Liver (tissue), 9 donors: ENCODE measurements around the gene DST. TPM values are rescaled to one million over a fixed set of nuclear protein-coding genes. Genes with fewer than 3 reads are reported as not detected.

Experiments used
- DNase-seq: peaks from one replicate; pipeline ENCODE4 v3.0.0-alpha.2; 2017; ENCODE audit warnings: low spot score
- H3K27ac ChIP-seq, 2 donors: one replicate each; pipeline ENCODE4 v1.7.0; 2013; ENCODE audit warnings: inconsistent platforms in 2 of 2, low read length in 2 of 2, control low read depth in 1 of 2, low read depth in 1 of 2, mild to moderate bottlenecking in 1 of 2
- H3K27me3 ChIP-seq, 4 donors: one replicate each; pipeline versions ENCODE4 v1.6.1 to v1.7.0; 2013; ENCODE audit warnings: low read length in 3 of 4, inconsistent platforms in 1 of 4, mild to moderate bottlenecking in 1 of 4, moderate library complexity in 1 of 4; ENCODE audit not compliant: control insufficient read depth in 4 of 4, insufficient read depth in 4 of 4
- H3K36me3 ChIP-seq, 4 donors: one replicate each; pipeline versions ENCODE4 v1.6.1 to v1.7.0; 2013; ENCODE audit warnings: low read length in 3 of 4, mild to moderate bottlenecking in 3 of 4, low read depth in 1 of 4, moderate library complexity in 1 of 4; ENCODE audit not compliant: control insufficient read depth in 4 of 4, insufficient read depth in 3 of 4
- H3K4me1 ChIP-seq, 4 donors: one replicate each; pipeline versions ENCODE4 v1.6.1 to v1.7.0; 2013; ENCODE audit warnings: low read length in 3 of 4, mild to moderate bottlenecking in 3 of 4, moderate library complexity in 1 of 4; ENCODE audit not compliant: control insufficient read depth in 4 of 4, insufficient read depth in 4 of 4
- H3K4me3 ChIP-seq, 3 donors: one replicate each; pipeline versions ENCODE4 v1.6.1 to v1.7.0; 2013; ENCODE audit warnings: low read length in 3 of 3, control low read depth in 1 of 3, low read depth in 1 of 3, mild to moderate bottlenecking in 1 of 3
- H3K9ac ChIP-seq, 2 donors: one replicate each; pipeline ENCODE4 v1.7.0; 2013; ENCODE audit warnings: low read length in 2 of 2, mild to moderate bottlenecking in 2 of 2, moderate library complexity in 2 of 2, control low read depth in 1 of 2, low read depth in 1 of 2
- H3K9me3 ChIP-seq, 4 donors: one replicate each; pipeline versions ENCODE4 v1.6.1 to v1.7.0; 2013; ENCODE audit warnings: low read length in 3 of 4; ENCODE audit not compliant: control insufficient read depth in 4 of 4
- EGR1 ChIP-seq, 2 donors: IDR thresholded peaks; 2 replicates each; pipeline ENCODE4 v1.6.1; 2016 to 2018; ENCODE audit warnings: antibody characterized with exemption in 2 of 2, low read depth in 2 of 2
- FOXA1 ChIP-seq: IDR thresholded peaks from 2 replicates; pipeline ENCODE4 v1.6.1; 2016; ENCODE audit warnings: antibody characterized with exemption
- FOXA2 ChIP-seq: IDR thresholded peaks from 2 replicates; pipeline ENCODE4 v1.6.1; 2016; ENCODE audit warnings: antibody characterized with exemption
- GABPA ChIP-seq, 2 donors: IDR thresholded peaks in 1 of 2; conservative IDR thresholded peaks in 1 of 2; 2 replicates each; pipeline ENCODE4 v1.6.1; 2016; ENCODE audit warnings: antibody characterized with exemption in 2 of 2, mild to moderate bottlenecking in 1 of 2, moderate library complexity in 1 of 2
- HNF4A ChIP-seq, 2 donors: conservative IDR thresholded peaks; 2 replicates each; pipeline ENCODE4 v1.6.1; 2016; ENCODE audit warnings: antibody characterized with exemption in 2 of 2, mild to moderate bottlenecking in 2 of 2
- JUND ChIP-seq, 2 donors: IDR thresholded peaks; 2 replicates each; pipeline ENCODE4 v1.6.1; 2016; ENCODE audit warnings: antibody characterized with exemption in 2 of 2
- NR2F2 ChIP-seq: IDR thresholded peaks from 2 replicates; pipeline ENCODE4 v1.6.1; 2016; ENCODE audit warnings: antibody characterized with exemption
- RAD21 ChIP-seq, 2 donors: IDR thresholded peaks; 2 replicates each; pipeline ENCODE4 v1.6.1; 2016; ENCODE audit warnings: antibody characterized with exemption in 2 of 2, mild to moderate bottlenecking in 2 of 2
- RXRA ChIP-seq, 2 donors: IDR thresholded peaks; 2 replicates each; pipeline ENCODE4 v1.6.1; 2017 to 2018; ENCODE audit warnings: antibody characterized with exemption in 2 of 2, mild to moderate bottlenecking in 1 of 2
- TAF1 ChIP-seq: conservative IDR thresholded peaks from 2 replicates; pipeline ENCODE4 v1.6.1; 2016; ENCODE audit warnings: antibody characterized with exemption, mild to moderate bottlenecking
- YY1 ChIP-seq: IDR thresholded peaks from 2 replicates; pipeline ENCODE4 v1.6.1; 2016; ENCODE audit warnings: antibody characterized with exemption, mild to moderate bottlenecking
- WGBS: extraction: QIAGEN DNeasy Blood & Tissue Kit; methylation state at CpG from one replicate; pipeline ENCODE4 v1.1.7; 2013; 5-methylcytosine and 5-hydroxymethylcytosine counted together
- polyA plus RNA-seq, 2 donors: library from polyadenylated mRNA; stranded (reverse) in 1 of 2; unstranded in 1 of 2; fragments of 200-250 nt in 1 of 2; fragments of >200 nt in 1 of 2; fragmentation: Nextera tagmentation in 1 of 2; extraction: Ambion mirVana in 1 of 2; gene quantifications; one replicate each; pipeline versions ENCODE4 v1.2.1 to v1.2.3, GENCODE V29; 2013 to 2015
- total RNA-seq, 2 donors: library from RNA; depleted of rRNA; stranded (reverse); fragments of >200 nt; gene quantifications; one replicate each; pipeline ENCODE4 v1.2.3, GENCODE V29; 2014
- TF ChIP-seq, protein P1 (sequence below): IDR thresholded peaks from 2 replicates; pipeline ENCODE4 v1.6.1; 2016; ENCODE audit warnings: antibody characterized with exemption
- TF ChIP-seq, protein P2 (sequence below): IDR thresholded peaks from 2 replicates; pipeline ENCODE4 v1.6.1; 2016; ENCODE audit warnings: antibody characterized with exemption, mild to moderate bottlenecking
- TF ChIP-seq, protein P3 (sequence below): IDR thresholded peaks from 2 replicates; pipeline ENCODE4 v1.6.1; 2016; ENCODE audit warnings: antibody characterized with exemption
- TF ChIP-seq, protein P4 (sequence below): fragments of 150-350 bp; IDR thresholded peaks from 2 replicates; pipeline ENCODE4 v1.5.1; 2017; ENCODE audit warnings: improper control_type of control experiment, low read depth, low read length; ENCODE audit not compliant: missing input control
- TF ChIP-seq, protein P5 (sequence below): IDR thresholded peaks from 2 replicates; pipeline ENCODE4 v1.6.1; 2016; ENCODE audit warnings: antibody characterized with exemption
- donor health status: healthy.
- donor health status: healthy.
- donor health status: healthy.
- donor health status: healthy.
- donor health status: healthy.

Gene DST
- total and polyA plus RNA-seq, 4 donors, result 30.5 to 234 (median 86.7) TPM

DNA sequence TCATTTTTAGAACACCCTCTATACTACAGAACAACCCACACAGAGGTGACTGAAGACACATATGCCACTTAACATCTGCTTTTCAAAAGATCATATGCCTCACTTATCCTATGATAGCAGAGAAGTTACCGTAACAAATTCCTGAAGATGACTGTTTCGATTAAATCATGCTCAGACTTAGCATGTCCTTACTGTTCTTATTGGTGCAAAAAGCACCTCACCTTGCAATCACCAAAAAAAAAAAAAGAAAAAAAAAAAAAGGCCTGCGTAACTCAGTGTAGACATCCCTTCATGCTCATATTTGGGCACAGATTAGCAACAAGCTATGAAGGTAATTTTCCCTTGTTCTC, 17.7 kb upstream of the DST start:
- DNase-seq, result no peak
- Histone ChIP-seq H3K4me1 (peaks cover 0 to 15% (median 11%) of the 10 kb centered on the region in 4 donors), H3K9me3 (no peaks in the 10 kb centered on the region), H3K9ac (no peak overlapping the region), H3K27me3 (no peaks in the 10 kb centered on the region), H3K27ac (no peak overlapping the region), H3K4me3 (no peak overlapping the region), H3K36me3 (peaks cover 0 to 12% (median 2%) of the 10 kb centered on the region in 4 donors)
- TF ChIP-seq, protein P1, sequence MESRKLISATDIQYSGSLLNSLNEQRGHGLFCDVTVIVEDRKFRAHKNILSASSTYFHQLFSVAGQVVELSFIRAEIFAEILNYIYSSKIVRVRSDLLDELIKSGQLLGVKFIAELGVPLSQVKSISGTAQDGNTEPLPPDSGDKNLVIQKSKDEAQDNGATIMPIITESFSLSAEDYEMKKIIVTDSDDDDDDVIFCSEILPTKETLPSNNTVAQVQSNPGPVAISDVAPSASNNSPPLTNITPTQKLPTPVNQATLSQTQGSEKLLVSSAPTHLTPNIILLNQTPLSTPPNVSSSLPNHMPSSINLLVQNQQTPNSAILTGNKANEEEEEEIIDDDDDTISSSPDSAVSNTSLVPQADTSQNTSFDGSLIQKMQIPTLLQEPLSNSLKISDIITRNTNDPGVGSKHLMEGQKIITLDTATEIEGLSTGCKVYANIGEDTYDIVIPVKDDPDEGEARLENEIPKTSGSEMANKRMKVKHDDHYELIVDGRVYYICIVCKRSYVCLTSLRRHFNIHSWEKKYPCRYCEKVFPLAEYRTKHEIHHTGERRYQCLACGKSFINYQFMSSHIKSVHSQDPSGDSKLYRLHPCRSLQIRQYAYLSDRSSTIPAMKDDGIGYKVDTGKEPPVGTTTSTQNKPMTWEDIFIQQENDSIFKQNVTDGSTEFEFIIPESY, result no peak
- TF ChIP-seq, protein P2, sequence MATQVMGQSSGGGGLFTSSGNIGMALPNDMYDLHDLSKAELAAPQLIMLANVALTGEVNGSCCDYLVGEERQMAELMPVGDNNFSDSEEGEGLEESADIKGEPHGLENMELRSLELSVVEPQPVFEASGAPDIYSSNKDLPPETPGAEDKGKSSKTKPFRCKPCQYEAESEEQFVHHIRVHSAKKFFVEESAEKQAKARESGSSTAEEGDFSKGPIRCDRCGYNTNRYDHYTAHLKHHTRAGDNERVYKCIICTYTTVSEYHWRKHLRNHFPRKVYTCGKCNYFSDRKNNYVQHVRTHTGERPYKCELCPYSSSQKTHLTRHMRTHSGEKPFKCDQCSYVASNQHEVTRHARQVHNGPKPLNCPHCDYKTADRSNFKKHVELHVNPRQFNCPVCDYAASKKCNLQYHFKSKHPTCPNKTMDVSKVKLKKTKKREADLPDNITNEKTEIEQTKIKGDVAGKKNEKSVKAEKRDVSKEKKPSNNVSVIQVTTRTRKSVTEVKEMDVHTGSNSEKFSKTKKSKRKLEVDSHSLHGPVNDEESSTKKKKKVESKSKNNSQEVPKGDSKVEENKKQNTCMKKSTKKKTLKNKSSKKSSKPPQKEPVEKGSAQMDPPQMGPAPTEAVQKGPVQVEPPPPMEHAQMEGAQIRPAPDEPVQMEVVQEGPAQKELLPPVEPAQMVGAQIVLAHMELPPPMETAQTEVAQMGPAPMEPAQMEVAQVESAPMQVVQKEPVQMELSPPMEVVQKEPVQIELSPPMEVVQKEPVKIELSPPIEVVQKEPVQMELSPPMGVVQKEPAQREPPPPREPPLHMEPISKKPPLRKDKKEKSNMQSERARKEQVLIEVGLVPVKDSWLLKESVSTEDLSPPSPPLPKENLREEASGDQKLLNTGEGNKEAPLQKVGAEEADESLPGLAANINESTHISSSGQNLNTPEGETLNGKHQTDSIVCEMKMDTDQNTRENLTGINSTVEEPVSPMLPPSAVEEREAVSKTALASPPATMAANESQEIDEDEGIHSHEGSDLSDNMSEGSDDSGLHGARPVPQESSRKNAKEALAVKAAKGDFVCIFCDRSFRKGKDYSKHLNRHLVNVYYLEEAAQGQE, result no peak
- TF ChIP-seq GABPA (IDR thresholded peaks at IDR 0.05 in 1 of 2, conservative IDR thresholded peaks at IDR 0.05 in 1 of 2), result no peak
- TF ChIP-seq JUND (IDR thresholded peaks at IDR 0.05), result no peak
- no peak for TF ChIP-seq FOXA2
- TF ChIP-seq, protein P3, sequence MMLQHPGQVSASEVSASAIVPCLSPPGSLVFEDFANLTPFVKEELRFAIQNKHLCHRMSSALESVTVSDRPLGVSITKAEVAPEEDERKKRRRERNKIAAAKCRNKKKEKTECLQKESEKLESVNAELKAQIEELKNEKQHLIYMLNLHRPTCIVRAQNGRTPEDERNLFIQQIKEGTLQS, result no peak
- TF ChIP-seq HNF4A (conservative IDR thresholded peaks at IDR 0.05), result no peak
- TF ChIP-seq NR2F2, result no peak
- TF ChIP-seq FOXA1, result no peak
- TF ChIP-seq, protein P4, sequence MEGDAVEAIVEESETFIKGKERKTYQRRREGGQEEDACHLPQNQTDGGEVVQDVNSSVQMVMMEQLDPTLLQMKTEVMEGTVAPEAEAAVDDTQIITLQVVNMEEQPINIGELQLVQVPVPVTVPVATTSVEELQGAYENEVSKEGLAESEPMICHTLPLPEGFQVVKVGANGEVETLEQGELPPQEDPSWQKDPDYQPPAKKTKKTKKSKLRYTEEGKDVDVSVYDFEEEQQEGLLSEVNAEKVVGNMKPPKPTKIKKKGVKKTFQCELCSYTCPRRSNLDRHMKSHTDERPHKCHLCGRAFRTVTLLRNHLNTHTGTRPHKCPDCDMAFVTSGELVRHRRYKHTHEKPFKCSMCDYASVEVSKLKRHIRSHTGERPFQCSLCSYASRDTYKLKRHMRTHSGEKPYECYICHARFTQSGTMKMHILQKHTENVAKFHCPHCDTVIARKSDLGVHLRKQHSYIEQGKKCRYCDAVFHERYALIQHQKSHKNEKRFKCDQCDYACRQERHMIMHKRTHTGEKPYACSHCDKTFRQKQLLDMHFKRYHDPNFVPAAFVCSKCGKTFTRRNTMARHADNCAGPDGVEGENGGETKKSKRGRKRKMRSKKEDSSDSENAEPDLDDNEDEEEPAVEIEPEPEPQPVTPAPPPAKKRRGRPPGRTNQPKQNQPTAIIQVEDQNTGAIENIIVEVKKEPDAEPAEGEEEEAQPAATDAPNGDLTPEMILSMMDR, result no peak
- TF ChIP-seq, protein P5, sequence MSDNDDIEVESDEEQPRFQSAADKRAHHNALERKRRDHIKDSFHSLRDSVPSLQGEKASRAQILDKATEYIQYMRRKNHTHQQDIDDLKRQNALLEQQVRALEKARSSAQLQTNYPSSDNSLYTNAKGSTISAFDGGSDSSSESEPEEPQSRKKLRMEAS, result no peak
- no peak for TF ChIP-seq EGR1 (IDR thresholded peaks at IDR 0.05; ENCODE audit: low read depth in 2 of 2)
- no peak for TF ChIP-seq RAD21 (IDR thresholded peaks at IDR 0.05)
- TF ChIP-seq YY1, result no peak
- 92% methylated on average over 3 of the region's 3 CpGs for WGBS

DNA sequence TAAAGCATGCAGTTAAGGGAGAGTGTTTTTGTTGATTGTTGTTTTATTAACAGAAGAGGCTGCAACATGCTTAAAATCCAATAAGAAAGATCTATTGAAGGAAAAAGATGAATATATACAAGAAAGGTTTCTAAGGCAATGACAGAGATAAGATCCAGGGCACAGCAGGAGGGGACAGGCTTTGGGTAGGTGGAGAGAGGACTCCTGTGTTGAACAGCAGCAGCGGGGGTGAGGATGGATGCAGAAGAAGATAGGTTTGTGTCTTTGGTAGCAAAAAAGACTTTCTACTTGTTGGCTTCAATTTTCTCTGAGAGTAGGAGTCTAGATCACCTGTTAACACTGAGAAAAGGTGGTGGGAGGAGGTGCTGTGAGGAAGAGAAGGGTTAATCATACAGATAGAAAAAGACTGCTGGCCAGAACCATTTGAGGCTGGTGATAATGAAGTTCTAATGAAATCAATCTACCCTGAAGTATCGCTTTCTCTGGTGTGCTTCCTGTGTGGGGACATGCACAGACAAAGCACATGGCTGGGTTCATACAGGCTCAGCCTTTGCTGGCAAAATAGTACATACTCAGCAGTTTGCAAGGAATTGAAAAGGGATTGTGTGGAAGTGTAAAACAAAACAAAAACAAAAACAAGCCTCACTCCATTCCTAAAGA, 17.2 kb upstream of the DST start:
- Histone ChIP-seq H3K9ac (no peak overlapping the region), H3K36me3 (peaks cover 0 to 12% (median 2%) of the 10 kb centered on the region in 4 donors), H3K27ac (no peak overlapping the region), H3K4me1 (peaks cover 0 to 12% (median 8%) of the 10 kb centered on the region in 4 donors), H3K9me3 (no peaks in the 10 kb centered on the region), H3K27me3 (no peaks in the 10 kb centered on the region), H3K4me3 (no peak overlapping the region)
- no peak for DNase-seq
- 82% methylated on average over 2 of the region's 2 CpGs for WGBS
- TF ChIP-seq HNF4A (conservative IDR thresholded peaks at IDR 0.05) (no peak), RAD21 (IDR thresholded peaks at IDR 0.05) (no peak), EGR1 (IDR thresholded peaks at IDR 0.05; ENCODE audit: low read depth in 2 of 2) (no peak), JUND (IDR thresholded peaks at IDR 0.05) (no peak), RXRA (IDR thresholded peaks at IDR 0.05) (no peak), TAF1 (no peak)
- TF ChIP-seq, protein P2, result no peak
- TF ChIP-seq, protein P5, result no peak
- TF ChIP-seq, protein P3, result no peak
